Stimulated activated CD4-positive, alpha-beta T cell treated with anti-CD3 and anti-CD28 coated beads, TNF-alpha, amount 100 ng/mL, for 24 hours (primary cell): ENCODE measurements around the gene ESRRB.

ENCODE experiments used
- DNase-seq, 3 experiments: peaks; one replicate each; pipeline ENCODE4 v3.0.0-alpha.2; 2020; ENCODE audit warnings: low read depth in 3 of 3

The ESRRB gene

GRCh38 chr14:76375947-76376404 lies at the start of gene ESRRB:
TSS of gene ESRRB (plus strand) at chr14:76376137. CDS start at chr14:76376402, 265 bp downstream.
- DNase-seq, result no peak

GRCh38 chr14:76326918-76327689 lies 48.8 kb upstream of the ESRRB start:
- DNase-seq, result no peak

- no peak for DNase-seq
These were observed 47.3 kb upstream of the ESRRB start for GRCh38 chr14:76328457-76329137.

- DNase-seq, result no peak
These were observed 46.6 kb upstream of the ESRRB start for GRCh38 chr14:76329154-76329928.

GRCh38 chr14:76329951-76330350 lies 46.0 kb upstream of the ESRRB start:
- DNase-seq, result no peak

- DNase-seq, result no peak
These were observed 45.3 kb upstream of the ESRRB start for GRCh38 chr14:76330411-76331327.

GRCh38 chr14:76331328-76332011 lies 44.5 kb upstream of the ESRRB start:
- DNase-seq, result no peak

- DNase-seq, result no peak
These were observed 42.3 kb upstream of the ESRRB start for GRCh38 chr14:76333664-76334063.

GRCh38 chr14:76334316-76334715 lies 41.6 kb upstream of the ESRRB start:
- no peak for DNase-seq

GRCh38 chr14:76336876-76337275 lies 39.1 kb upstream of the ESRRB start:
- no peak for DNase-seq

- no peak for DNase-seq
These were observed 38.0 kb upstream of the ESRRB start for GRCh38 chr14:76337635-76338545.

- DNase-seq, result no peak
These were observed 36.0 kb upstream of the ESRRB start for GRCh38 chr14:76339728-76340615.

GRCh38 chr14:76343386-76343785 lies 32.6 kb upstream of the ESRRB start:
- DNase-seq, result no peak

GRCh38 chr14:76346391-76347160 lies 29.4 kb upstream of the ESRRB start:
- DNase-seq, result no peak

- DNase-seq, result no peak
These were observed 27.0 kb upstream of the ESRRB start for GRCh38 chr14:76348898-76349297.

- no peak for DNase-seq
These were observed 25.9 kb upstream of the ESRRB start for GRCh38 chr14:76349993-76350392.

- DNase-seq, result no peak
These were observed 25.3 kb upstream of the ESRRB start for GRCh38 chr14:76350671-76351070.

GRCh38 chr14:76351941-76352340 lies 24.0 kb upstream of the ESRRB start:
- DNase-seq, result no peak
